GM19455 (cell line): ENCODE data around the gene SMO.
A peak's percentile ranks its signal among the peaks of the same experiment; 100 is the strongest.
"Not testable (repeated sequence)": the region's sequence is repeated elsewhere in the genome, so short reads cannot be mapped to it uniquely, and the experiment has no call there.

ENCODE experiments used
- ATAC-seq: cut with Tn5 transposase; IDR thresholded peaks from one replicate; pipeline ENCODE4 v1.9.1; 2021; ENCODE audit not compliant: unreplicated experiment

The SMO gene

DNA sequence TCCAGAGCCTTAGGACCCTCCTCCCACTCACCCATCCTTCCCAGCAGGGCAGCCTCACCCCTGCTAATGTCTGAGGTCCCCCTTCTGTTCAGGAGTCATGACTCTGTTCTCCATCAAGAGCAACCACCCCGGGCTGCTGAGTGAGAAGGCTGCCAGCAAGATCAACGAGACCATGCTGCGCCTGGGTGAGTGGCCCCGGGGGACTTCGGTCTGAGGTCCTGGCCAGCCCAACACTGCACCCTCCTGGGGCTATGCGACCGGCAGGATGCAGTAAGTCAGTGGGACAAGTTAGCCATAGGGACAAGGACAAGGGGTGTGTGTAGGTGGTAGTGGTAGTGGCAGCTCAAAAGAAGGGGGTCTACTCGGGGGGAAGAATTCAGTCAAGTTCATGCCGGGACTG is 20.2 kb downstream of the SMO start:
- ATAC-seq, result no peak

DNA sequence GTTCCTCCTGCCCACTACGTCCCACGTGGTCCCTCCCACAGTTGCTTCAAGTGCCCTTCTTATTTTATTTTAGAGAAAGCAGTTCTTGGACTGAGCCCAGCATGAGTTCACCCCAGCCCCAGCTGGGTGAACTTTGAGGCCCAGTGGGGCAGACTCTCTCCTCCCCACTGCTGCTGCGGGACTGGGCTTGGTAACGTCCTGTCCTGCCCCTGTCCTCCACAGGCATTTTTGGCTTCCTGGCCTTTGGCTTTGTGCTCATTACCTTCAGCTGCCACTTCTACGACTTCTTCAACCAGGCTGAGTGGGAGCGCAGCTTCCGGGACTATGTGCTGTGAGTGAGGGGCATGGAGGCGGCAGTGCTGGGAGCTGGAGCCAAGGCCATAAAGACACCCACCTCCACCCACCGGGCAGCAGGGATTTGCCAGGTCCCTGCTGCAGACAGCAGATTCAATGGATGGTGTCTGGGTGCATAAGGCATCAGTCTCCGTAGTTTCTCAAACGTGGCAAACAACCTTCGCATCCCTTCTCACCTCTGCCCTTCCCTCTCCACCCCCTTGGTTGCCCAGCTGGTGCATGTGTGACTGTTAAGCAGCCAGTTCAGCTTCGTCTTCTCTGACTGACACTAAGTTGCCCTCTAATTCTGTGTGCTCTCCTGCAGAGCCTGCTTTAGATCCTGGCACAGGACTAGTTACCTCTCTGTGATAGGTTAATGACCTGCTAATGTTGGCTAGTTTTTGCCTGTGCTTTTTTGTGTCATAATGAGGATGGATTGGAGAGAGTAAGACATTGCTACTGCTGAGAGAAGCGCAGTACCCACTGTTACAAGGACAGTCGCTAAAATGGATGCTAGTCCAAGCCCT is 20.9 kb downstream of the SMO start:
- no peak for ATAC-seq

DNA sequence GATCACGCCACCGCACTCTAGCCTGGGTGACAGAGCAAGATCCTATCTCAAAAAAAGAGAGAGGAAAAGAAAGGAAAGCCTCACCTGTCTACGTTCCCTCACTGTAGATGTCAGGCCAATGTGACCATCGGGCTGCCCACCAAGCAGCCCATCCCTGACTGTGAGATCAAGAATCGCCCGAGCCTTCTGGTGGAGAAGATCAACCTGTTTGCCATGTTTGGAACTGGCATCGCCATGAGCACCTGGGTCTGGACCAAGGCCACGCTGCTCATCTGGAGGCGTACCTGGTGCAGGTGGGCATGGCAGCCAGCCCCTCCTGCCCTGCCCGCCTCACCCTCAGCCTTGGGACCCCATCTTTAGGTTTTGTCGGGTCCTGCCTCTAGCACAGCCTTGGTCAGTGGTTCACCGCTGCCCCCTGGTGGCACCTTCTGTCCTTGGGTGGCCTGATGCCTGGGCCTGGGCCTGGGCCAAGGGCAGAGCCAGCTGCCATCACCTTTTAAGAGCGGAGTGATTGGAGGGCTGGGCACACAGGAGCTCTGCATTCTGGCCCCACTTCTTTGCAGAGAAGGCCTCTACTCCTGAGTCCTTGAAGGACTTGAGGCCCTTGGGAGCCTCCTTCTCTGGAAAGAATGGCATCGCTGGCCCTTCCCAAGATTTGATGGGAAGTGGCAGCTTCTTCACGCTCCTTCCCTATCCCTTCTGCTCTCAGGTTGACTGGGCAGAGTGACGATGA is 22.0 kb downstream of the SMO start:
- peak; percentile 70 for ATAC-seq

DNA sequence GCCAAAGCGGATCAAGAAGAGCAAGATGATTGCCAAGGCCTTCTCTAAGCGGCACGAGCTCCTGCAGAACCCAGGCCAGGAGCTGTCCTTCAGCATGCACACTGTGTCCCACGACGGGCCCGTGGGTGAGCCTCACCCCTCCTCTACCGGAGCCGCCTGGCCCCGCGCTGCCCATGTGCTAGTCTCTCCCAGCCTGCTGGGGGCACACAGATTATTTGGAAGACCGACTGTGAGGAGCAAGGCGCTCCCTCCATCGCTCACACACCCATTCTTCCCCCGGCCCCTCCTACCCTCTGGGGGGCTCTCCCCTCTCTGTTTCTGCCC is 22.5 kb downstream of the SMO start:
- no peak for ATAC-seq

DNA sequence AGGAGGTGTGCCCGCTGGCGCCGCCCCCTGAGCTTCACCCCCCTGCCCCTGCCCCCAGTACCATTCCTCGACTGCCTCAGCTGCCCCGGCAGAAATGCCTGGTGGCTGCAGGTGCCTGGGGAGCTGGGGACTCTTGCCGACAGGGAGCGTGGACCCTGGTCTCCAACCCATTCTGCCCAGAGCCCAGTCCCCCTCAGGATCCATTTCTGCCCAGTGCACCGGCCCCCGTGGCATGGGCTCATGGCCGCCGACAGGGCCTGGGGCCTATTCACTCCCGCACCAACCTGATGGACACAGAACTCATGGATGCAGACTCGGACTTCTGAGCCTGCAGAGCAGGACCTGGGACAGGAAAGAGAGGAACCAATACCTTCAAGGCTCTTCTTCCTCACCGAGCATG is 23.7 kb downstream of the SMO start:
- no peak for ATAC-seq

DNA sequence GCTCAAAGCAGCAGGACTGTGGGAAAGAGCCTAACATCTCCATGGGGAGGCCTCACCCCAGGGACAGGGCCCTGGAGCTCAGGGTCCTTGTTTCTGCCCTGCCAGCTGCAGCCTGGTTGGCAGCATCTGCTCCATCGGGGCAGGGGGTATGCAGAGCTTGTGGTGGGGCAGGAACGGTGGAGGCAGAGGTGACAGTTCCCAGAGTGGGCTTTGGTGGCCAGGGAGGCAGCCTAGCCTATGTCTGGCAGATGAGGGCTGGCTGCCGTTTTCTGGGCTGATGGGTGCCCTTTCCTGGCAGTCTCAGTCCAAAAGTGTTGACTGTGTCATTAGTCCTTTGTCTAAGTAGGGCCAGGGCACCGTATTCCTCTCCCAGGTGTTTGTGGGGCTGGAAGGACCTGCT is 24.2 kb downstream of the SMO start:
- ATAC-seq, result no peak

DNA sequence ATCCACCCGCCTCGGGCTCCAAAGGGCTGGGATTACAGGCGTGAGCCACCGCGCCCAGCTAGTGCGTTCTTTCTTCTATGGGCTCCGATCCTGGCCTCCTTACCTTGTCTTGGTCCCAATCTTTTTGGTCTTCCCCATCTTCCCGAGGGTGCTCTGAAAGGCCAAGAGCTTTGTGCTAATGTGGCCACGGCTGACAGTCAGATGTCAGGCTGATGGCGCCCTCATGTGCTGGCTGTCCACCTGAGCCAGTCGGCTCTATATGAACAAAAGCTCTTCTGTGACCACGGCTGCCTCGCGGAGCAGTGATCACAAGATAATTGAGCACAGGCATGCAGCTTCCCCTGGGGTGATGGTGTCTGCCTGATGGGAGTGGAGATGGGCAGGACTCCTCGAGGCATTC is 25.4 kb downstream of the SMO start:
- ATAC-seq, result no peak

DNA sequence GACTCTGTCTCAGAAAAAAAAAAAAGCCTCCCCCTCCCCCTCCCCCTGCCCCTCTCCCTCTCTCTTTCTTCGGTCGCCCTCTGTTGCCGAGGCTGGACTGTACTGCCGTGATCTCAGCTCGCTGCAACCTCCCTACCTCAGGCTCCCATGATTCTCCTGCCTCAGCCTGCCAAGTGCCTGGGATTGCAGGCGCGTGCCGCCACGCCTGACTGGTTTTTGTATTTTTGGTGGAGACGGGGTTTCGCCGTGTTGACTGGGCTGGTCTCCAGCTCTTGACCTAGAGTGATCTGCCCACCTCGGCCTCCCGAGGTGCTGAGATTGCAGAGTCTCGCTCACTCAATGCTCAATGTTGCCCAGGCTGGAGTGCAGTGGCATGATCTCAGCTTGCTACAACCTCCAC is 27.3 kb downstream of the SMO start:
- ATAC-seq, result not testable (repeated sequence)

DNA sequence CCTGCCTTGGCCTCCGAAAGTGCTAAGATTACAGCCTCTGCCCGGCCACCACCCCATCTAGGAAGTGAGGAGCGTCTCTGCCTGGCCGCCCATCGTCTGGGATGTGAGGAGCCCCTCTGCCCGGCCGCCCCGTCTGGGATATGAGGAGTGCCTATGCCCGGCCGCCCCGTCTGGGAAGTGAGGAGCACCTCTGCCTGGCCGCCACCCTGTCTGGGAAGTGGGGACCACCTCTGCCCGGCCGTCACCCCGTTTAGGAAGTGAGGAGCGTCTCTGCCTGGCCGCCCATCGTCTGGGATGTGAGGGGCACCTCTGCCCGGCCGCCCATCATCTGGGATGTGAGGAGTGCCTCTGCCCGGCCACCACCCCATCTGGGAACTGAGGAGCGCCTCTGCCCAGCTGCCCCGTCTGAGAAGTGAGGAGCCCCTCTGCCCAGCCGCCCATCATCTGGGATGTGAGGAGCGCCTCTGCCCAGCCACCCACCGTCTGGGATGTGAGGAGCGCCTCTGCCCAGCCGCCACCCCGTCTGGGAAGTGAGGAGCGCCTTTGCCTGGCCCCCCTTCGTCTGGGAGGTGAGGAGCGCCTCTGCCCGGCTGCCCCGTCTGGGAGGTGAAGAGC is 27.8 kb downstream of the SMO start:
- ATAC-seq, result not testable (repeated sequence)

DNA sequence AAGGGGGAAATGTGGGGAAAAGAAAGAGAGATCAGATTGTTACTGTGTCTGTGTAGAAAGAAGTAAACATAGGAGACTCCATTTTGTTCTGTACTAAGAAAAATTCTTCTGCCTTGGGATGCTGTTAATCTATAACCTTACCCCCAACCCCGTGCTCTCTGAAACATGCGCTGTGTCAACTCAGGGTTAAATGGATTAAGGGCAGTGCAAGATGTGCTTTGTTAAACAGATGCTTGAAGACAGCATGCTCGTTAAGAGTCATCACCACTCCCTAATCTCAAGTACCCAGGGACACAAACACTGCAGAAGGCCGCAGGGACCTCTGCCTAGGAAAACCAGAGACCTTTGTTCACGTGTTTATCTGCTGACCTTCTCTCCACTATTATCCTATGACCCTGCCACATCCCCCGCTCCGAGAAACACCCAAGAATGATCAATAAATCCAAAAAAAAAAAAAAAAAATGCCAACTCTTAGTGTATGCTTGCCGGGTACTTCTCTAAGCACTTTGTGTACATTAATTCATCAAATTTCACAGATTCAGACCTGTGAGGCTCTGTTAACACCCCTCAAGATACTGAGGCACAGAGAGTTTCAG is 28.5 kb downstream of the SMO start:
- not testable (repeated sequence) for ATAC-seq

DNA sequence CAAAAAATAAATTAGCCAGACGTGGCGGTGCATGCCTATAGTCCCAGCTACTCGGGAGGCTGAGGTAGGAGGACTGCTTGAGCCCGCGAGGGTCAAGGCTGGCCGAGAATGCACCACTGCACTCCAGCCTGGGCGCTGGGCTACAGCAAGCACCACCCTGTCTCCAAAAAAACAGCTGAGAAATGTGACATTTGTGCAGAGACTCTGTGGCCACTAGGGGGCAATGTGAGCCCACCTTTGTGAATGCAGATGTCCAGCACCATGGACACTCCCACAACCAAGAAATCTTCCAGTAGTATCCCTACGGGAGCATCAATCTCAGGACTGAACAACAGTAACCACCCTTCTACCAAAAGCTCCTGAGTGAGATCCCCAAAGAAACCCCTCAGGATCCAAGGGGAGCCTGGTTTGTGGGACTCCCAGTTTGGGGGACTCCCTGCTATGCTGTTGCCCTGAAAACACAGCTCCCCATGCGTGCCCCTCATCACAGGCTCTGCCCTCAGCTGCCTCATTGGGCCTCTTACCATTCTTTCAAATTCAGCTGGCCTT is 30.2 kb downstream of the SMO start:
- no peak for ATAC-seq

DNA sequence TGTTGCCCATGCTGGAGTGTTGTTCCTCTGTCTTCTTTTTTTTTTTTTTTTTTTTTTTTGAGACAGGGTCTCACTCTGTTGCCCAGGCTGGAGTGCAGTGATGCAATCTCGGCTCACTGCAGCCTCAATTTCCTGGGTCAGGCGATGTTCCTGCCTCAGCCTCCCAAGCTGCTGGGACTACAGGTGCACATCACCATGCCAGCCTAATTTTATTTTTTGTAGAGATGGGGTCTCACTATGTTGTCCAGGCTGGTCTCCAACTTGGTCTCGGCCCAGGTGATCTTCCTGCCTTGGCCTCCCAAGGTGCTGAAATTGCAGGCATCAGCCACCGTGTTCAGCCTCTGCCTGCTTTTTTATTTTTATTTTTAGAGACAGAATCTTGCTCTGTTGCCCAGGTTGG is 30.7 kb downstream of the SMO start:
- not testable (repeated sequence) for ATAC-seq

DNA sequence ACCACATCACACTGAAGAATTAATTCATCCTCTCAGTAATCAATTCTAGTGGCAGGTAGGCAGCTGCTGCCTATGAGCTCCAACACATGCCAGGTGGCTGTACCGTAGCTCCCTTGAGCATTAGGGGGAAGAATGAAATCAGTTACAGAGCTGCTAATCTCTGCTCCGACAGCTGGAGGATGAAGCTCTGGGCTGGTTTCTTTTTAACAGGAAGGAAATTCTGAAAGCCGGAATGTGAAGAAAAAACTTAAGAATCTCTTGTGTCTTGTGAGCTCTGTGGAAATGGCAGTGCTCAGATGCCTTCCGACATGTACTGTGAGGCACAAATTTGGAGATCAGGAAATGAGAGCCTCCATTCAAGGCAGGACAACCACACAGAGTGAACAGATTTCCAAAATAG is 33.6 kb downstream of the SMO start:
- ATAC-seq, result no peak

DNA sequence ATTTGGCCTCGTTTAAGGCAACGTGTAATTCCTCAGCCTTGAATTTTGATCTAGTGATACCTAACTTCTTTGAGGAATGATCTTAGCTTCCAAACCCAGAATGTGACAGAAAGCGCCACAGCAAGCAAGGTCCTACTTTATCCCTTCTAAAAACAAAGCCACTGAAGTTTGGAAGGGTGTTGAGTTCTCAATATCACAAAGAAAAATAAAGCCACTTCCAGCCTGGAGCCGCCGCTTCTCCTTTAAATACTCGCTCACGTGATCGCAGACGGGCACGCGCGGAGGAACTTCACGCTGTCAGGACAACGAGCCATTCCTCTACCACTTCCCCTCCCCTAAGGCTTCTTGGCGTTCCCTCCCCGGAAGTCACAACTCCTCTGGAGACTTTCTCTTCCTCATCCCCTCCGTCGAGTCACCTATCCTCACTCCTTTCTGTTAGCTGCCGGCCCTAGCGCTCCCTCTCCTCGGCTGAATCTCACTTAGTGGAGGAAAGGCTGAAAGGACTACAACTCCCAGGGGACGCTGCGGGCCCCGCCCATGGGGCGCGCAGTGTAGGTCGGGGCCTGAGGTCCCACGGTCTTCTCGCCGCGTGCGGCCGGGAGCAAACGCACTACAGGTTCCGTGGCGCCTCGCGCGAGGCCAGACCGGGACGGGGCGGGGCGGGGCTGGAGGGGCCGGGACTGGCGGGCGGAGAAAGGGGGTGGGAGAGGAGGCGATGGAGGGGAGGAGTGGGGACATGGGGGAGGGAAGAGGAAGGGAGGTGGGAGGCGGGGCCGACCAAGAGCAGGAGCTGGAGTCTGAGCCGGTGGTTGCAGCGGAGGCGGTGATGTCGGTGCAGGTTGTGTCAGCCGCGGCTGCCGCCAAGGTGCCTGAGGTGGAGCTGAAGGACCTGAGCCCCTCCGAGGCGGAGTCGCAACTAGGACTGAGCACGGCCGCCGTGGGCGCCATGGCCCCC is 36.1 kb downstream of the SMO start, which contains the start of gene AHCYL2:
AHCYL2 (plus strand) TSS at position 780 of the 955 bp plus-strand sequence.
- ATAC-seq, result peak; percentile 88

DNA sequence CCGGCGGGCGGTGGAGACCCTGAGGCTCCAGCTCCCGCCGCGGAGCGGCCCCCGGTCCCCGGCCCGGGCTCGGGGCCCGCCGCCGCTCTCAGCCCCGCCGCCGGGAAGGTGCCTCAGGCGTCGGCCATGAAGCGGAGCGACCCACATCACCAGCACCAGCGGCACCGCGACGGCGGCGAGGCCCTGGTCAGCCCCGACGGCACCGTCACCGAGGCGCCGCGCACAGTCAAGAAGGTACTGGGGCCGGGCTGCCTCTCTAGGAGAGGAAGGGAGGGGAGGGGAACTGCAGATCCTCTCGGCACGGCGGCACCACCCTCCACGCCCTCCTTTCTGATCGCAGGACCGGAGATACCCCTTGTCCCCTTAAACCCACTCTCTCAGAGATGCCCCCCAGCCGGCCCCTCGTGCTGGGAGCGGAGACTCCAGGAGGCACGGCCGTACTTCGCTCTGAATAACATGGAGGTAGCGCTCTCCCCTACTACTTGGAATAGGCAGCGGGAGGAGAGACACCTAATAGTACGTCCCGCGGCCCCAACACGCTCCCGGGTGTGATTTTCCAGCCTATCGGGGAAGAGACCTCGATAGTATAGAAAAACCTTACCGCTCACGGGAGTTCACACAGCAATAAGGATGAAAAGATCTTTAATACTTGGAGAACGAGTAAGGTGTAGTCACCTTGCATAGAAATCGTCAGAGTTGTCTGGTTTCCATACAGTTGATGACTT is 36.9 kb downstream of the SMO start:
- peak; percentile 42 for ATAC-seq

DNA sequence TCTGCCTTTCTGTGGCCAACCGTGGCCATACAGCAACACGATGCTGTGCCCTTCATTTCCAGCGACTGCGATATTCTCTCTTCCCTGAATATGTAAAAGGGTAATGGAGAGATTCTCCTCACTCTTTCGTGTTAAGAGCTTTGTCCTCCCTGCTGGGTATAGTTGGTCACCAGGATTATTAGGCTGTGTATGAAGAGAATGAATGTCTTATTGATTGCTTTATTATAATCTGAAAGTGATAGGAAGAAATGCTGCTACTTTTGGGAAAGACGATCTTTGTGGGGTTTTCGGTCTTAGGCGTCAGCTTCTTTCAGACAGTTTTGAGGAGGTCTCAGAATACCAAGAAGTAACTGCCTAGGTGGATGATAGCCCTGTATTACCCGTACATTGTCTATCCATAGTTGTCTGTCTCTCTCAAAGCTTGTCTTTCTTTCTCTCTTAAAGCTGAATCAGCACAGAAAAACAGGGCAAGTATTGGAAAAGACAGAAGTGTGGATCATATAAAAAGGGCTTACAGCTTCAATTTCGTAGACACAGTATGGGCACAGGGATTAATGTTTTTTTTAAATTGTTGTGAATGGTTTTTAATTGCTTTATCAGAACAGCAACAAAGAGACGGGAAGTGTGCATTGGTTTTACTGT is 37.6 kb downstream of the SMO start:
- no peak for ATAC-seq

DNA sequence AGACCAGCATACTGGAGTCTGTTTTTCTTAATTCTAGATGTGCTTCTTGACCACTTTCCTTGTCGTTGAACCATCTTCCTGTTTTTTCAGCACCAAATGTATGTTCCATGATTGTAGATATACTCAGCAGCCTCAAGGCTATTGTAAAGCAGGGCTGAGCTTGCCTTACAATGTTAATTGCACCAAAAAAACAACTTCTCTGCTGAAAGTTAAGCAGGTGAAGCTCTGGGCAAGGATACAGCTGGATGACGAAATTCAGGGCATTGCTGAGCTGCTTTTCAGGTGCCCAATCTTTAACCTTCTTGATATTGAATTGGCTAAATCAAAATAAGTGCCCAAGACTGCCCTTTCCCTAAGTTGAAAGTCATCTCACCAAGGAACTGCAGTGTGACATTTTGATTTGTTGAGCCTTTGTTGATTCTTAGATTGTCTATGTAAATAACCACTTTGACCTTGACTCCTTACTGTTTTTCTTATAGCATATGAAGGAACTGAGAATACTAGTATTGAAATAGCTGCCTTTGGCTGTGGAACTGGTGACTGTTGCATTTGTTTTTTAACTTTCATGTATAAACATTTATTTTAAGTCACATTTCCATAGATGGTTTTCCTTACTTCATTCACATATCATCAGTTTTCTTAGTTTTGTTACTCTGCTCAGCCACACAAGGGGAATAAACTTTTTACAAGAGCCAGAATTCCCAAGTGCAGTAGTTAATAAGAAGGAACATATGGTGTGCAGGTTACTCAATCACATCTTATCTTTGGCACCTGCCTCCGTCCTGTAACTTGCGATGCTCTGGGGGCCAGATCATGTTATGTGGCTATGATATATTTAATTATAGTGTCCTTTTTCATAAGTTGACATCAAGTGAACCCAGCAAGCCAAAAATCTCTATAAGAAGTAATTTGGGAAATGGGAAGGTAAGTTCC is 39.5 kb downstream of the SMO start:
- no peak for ATAC-seq

DNA sequence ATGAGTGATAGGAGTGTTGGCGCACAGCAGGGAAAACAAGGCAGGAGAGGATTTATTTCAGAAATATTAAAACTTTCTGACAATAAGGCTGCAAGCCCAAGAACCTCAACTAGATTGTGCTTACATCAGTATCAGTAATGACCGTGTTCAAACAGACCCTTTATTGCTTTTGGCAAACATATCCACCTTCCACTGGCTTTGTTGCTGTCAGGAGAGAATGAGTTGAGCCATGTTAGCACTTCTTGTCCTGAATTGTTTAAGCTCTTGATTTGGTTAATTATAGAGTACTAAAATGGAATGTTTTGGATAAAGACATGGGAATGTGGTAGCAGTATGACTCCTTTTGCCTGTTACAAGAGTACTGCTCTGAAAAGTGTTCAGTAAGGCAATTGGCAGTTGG is 40.2 kb downstream of the SMO start:
- ATAC-seq, result no peak
